ENCODE data around the gene PTPN22.

Gene PTPN22

GRCh38 chr1:113846391-113847035 is 25.0 kb downstream of the PTPN22 start:
- no peak for DNase-seq

- no peak for DNase-seq
Measured at GRCh38 chr1:113836534-113836933, 35.0 kb downstream of the PTPN22 start.

- DNase-seq: peak; percentile 7
Measured at GRCh38 chr1:113835686-113836290, 35.7 kb downstream of the PTPN22 start.

- no peak for DNase-seq
Measured at GRCh38 chr1:113834716-113835115, 36.8 kb downstream of the PTPN22 start.

GRCh38 chr1:113830039-113830438 is 41.5 kb downstream of the PTPN22 start:
- DNase-seq: no peak

- no peak for DNase-seq
Measured at GRCh38 chr1:113821916-113822315, 49.6 kb downstream of the PTPN22 start.

- DNase-seq: no peak
Measured at GRCh38 chr1:113818578-113818977, 52.9 kb downstream of the PTPN22 start.

GRCh38 chr1:113813218-113813617 is 58.3 kb downstream of the PTPN22 start:
- no peak for DNase-seq

- no peak for DNase-seq
Measured at GRCh38 chr1:113812661-113813135, 58.8 kb downstream of the PTPN22 start.

- peak; percentile 99 for DNase-seq
Measured at GRCh38 chr1:113811888-113812660, 59.4 kb downstream of the PTPN22 start, which contains the start of gene RSBN1. Gene RSBN1 (minus strand): TSS chr1:113812476. CDS start chr1:113812412, 64 bp downstream.

GRCh38 chr1:113811156-113811887 is 60.2 kb downstream of the PTPN22 start:
- DNase-seq: no peak

- DNase-seq: no peak
Measured at GRCh38 chr1:113809670-113810602, 61.6 kb downstream of the PTPN22 start.

GRCh38 chr1:113808450-113809195 is 62.9 kb downstream of the PTPN22 start:
- DNase-seq: no peak

- no peak for DNase-seq
Measured at GRCh38 chr1:113805639-113806038, 65.9 kb downstream of the PTPN22 start.

GRCh38 chr1:113805256-113805531 is 66.3 kb downstream of the PTPN22 start:
- DNase-seq: no peak

- DNase-seq: no peak
Measured at GRCh38 chr1:113804421-113805255, 66.9 kb downstream of the PTPN22 start.

- no peak for DNase-seq
Measured at GRCh38 chr1:113802367-113803007, 69.0 kb downstream of the PTPN22 start.

GRCh38 chr1:113800487-113800886 is 71.0 kb downstream of the PTPN22 start:
- no peak for DNase-seq

- DNase-seq: no peak
Measured at GRCh38 chr1:113797472-113797871, 74.0 kb downstream of the PTPN22 start.

All from NCI-H1092 (cell line).